Stimulated activated CD4-positive, alpha-beta T cell treated with anti-CD3 and anti-CD28 coated beads, Interleukin-15, amount 100 ng/mL, for 1 hour (primary cell): Measurements from ENCODE around the gene HPSE2.

Experiments used
- DNase-seq, 2 donors: peaks; one replicate each; pipeline ENCODE4 v3.0.0-alpha.2; 2020; ENCODE audit warnings: low read depth in 1 of 2, low spot score in 1 of 2

The HPSE2 gene

DNA sequence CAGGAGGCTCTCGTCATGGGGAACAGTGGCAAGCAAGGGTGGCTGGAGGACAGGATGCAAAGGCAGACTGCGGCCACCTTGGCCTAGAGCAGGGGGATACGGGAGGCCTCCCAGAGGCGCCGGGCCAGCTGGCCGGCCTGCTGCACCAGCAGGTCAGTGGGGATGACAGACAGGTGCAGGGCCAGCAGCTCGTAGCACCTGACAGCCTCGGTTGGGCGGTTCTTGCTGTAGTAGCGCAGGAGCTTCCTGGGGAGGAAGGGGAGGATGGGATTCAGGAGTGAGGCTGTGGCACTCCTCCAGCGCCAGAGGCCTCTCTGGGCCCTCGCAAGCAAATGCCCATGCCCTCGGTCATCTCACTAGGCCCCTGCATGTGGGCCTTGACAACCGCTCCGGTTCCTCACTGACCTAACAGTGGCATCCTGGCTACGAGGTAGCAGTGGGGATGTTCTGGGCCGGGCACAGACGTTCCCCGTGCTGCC, 818.1 kb downstream of the HPSE2 start:
- DNase-seq, result no peak

DNA sequence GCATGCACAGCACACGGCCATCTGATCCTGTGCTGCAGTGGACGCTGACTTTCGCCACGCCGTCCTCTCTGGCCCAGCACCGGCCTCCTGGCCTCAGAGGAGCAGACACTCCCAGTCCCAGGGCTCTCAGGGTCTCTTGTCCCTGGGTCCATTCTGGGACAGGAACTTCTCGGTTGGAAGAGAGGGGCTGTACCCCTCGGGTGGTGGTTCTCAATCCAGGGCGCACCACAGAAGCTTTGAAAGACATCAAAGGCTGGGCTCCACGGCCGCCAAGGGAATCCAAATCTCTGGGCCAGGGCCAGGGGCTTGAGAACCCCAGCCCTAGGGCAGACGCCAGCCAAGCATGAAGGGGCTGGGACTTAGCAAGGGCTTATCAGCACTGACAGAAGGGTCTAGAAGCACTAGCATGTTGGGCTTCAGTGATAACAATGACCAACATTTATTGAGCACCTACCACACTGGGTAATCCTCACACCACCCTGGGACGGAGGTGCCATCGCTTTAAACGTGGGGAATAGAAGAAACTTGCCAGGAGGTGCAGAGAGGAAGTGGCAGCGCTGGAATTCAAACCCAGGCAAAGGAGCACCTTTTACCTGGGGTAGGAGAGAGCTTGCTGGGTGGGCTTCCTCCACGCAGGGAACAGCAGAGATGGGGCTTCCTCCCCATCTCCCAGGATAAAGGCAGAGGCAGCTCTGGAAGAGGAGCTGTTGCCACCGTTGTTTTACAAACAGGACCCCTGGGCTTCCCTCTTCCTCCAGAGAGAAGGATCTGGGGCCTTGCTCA, 818.9 kb downstream of the HPSE2 start:
- no peak for DNase-seq

DNA sequence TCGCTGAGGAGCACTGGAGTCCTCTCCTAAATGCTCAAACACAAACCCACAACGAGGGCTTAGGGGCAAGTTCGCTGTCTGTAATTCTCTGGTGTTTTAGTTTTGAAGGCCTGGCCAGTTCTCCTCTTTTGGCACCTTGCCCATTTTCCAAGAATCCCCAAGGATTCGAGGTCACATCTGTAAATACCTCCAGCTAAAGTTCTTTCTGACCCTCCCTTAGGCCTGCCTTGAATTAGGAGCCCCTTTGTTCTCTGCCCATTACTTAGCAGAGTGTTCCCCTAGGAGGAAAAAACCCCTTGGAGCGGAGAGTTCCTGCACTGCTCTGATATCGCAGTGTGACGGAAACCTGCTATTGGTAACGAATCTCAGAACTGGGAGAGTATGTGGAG, 819.9 kb downstream of the HPSE2 start:
- DNase-seq, result no peak

DNA sequence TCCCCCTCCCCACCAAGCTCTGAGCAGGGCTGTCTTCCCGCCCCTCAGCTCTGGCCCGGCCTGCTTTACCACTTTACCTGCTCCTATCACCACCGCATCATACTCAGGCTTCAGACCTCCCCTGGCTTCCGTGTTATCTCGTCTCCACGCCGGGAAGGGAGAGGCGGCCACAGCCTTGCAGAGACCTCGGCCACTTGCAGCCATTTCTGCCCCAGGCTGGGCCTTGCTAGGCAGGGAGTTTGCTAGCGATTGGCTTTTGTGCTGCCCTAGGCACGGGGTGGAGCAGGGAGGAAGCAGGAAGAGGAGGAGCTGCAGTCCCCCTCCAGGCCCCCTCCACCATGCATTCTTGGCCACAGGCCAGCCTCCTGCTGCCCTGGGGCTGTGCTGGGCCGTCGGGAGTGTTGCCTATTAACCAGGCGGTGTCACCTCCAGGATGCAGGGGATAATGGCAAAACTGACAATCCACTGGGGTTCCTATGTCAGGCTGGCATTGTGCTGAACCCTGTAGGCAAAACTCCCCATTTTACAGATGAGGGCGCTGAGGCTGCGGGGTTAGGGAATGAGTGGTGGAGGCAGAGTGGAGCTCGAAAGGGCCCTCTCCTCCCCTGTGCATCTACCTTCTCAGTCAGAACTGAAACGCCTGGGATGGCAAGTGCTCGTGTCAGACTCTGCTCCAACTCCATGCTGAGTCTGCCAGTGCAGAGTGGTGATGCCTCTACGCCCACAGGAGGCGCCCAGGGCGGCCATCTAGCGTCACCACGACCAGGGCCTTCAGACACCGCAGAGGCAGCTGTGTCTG, 820.5 kb downstream of the HPSE2 start, which contains the start of gene PYROXD2:
Gene PYROXD2 (minus strand): TSS at position 251 of the 799 bp plus-strand sequence. CDS start 47 bp downstream, at position 204.
- peak; percentile 10 to 20 for DNase-seq

DNA sequence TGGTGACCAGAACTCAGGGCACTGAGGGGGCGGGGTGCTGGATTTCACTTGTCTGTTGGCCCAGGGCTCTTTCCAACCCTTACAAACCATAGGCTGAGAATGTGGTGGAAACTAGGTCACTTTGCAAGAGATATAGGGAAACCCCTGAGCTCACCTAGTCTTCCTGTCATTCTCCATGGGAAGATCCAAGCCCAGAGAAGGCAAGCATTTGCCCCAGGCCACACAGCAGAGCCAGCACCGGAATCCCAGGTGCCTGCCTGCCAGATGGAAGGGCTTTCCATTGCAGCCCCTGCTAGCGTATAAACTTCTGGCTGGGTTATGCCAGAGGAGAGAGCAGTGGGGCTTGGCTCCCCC, 821.1 kb downstream of the HPSE2 start:
- DNase-seq, result no peak

DNA sequence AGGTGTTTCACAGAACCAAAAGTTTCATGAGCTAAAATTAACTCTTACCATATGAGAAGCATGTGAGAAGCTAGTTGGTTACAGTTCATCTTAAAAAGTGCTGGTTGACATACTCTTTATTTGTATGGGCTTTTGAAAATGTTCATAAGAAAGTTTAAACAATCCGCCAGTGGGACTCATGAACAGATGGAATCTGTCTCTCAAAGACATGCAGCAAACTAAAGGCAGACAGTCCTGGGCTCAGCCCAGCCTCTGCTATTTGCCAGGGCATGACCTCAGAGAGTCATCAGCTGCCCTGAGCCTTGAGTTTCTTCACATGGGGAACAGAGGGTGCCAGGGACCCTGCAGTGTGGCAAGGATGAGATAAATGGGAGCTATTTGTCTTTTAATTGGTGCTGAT, 823.9 kb downstream of the HPSE2 start:
- DNase-seq, result no peak

DNA sequence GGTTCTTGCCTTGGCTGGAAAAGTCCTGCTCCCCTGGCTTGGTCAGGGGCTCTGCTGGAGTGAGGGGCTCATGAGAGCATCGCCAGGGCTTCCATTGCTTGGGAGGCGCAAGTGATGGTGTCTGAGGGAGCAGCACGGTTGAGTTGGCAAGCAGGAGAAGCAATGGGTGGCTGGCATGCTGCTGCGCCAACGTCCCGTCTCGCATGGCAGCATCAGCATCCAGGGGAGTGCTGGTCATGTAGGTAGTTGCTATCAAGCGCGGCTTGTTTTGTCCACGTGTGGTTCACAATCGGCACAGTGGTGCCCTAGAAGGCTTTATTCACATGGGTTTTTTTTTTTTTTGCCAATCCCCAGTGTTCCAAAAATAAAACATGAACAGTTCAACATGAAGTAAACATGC, 824.5 kb downstream of the HPSE2 start:
- no peak for DNase-seq

DNA sequence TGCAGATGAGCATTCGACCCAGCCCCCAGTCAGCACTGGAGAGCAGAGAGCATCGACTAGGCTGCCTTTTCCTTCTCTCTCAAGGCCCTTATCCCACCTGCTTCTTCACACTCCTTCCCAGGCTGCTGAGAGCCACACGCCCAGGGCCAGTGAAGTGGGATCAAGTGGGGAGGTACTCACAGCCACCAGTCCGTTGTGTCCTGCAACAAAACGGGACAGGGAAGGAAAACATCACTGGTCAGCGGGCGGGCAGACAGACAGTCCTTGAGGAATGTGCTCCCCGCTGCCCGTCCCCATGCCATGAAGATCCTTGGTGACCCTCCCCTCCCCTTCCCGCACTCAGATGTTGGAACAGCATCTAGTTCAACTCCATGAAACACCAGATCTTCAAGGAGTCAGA, 824.9 kb downstream of the HPSE2 start:
- DNase-seq, result no peak

DNA sequence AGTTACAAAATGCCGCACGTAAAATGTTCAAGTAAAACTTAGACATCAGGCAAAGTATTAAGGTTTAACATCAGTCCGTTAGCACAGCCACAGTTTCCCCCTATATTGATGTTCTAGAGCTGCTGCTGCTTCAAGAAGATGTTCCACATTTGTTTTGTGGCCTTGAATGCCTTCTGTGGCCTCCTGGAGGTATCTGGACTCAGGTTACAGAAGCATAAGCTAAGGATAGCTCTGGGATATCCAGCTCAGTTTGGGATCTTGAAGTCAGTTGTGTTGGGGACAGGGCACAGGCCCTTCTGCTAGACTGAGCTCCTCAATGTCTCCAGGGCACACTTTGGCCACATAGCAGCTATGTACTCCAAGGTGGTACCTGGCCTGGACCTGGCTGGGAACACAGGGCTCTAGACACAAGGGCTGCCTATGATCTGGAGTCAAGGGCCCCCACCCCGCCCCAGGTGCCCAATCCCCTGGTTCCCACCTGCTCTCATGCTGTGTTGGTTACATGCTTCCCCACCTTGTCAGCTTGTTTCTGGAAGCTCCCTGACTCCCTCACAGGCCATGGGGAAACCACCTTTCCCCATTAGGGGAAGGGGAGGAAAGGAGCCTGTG, 825.4 kb downstream of the HPSE2 start:
- no peak for DNase-seq

DNA sequence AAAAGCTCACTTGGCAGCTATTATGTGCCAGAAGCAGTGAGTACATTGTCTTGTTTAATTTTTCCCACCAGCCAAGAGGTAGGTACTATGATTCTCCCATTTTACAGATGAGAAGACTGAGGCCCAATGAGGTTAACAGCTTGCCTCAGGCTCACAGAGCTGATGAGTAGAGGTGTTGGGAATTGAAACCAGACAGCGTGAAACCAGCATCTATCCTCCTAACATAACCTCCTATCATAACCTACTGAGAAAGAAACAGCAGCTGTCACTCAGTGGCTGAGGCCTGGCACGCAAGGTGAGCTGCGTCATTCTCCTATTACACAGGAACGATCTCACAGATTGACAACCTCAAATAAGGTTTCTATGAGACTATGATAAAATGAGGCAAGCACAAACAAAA, 826.9 kb downstream of the HPSE2 start:
- no peak for DNase-seq

DNA sequence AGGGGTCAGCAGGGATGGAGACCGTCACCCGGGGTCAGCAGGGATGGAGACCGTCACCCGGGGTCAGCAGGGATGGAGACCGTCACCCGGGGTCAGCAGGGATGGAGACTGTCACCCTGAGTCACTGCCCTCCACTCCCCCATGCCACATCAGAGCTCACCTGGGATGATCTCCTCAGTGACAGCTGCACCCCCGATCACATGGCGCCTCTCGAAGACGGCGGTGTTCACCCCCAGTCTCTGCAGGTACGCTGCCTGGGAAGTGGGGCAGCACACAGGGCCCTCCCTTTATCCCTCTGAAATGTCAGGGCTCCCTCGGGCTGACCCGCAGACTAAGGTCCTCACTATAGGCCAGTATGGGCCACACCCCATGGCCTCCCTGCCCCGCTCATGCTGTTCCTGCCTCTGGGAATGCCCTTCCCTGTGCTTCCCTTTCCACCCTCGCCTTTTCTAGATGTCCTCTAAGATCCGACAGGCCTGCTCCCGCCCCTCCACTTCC, 827.9 kb downstream of the HPSE2 start:
- DNase-seq, result no peak
